Stimulated activated CD4-positive, alpha-beta T cell treated with anti-CD3 and anti-CD28 coated beads, Interleukin-4, amount 100 ng/mL, for 24 hours (primary cell): Measurements from ENCODE around the gene SLC12A4.
"Not testable (repeated sequence)": the region's sequence is repeated elsewhere in the genome, so short reads cannot be mapped to it uniquely, and the experiment has no call there.

Source experiments
- DNase-seq: peaks from one replicate; pipeline ENCODE4 v3.0.0-alpha.2; 2020

SLC12A4 gene

GRCh38 chr16:67968400-67969253, at the start of gene SLC12A4:
SLC12A4 (minus strand) TSS chr16:67968637; CDS start chr16:67968553, 84 bp downstream.
- DNase-seq: peak; percentile 86

- DNase-seq: no peak
These were observed 47.2 kb upstream of the SLC12A4 start, which contains the start of gene DPEP2NB for GRCh38 chr16:68015681-68016080. DPEP2NB (minus strand) TSS chr16:68015911; CDS start chr16:68015770, 141 bp downstream.

- no peak for DNase-seq
These were observed 45.0 kb upstream of the SLC12A4 start for GRCh38 chr16:68013440-68013839.

- DNase-seq: not testable (repeated sequence)
These were observed 41.4 kb upstream of the SLC12A4 start for GRCh38 chr16:68009872-68010271.

- DNase-seq: no peak
These were observed 40.8 kb upstream of the SLC12A4 start for GRCh38 chr16:68009157-68009735.

- peak; percentile 31 for DNase-seq
These were observed 37.4 kb upstream of the SLC12A4 start for GRCh38 chr16:68005786-68006286.

GRCh38 chr16:68005211-68005610, 36.8 kb upstream of the SLC12A4 start:
- DNase-seq: no peak

- DNase-seq: no peak
These were observed 34.6 kb upstream of the SLC12A4 start for GRCh38 chr16:68003031-68003430.

- no peak for DNase-seq
These were observed 32.0 kb upstream of the SLC12A4 start for GRCh38 chr16:68000450-68000849.

- DNase-seq: no peak
These were observed 31.5 kb upstream of the SLC12A4 start for GRCh38 chr16:67999985-68000384.

GRCh38 chr16:67998779-67999688, 30.6 kb upstream of the SLC12A4 start, which contains the start of gene DPEP2:
DPEP2 (minus strand) TSS chr16:67999484; CDS start chr16:67993212, 6,272 bp downstream.
- peak; percentile 51 for DNase-seq

GRCh38 chr16:67998231-67998778, 29.9 kb upstream of the SLC12A4 start:
- DNase-seq: not testable (repeated sequence)

GRCh38 chr16:67996666-67997065, 28.2 kb upstream of the SLC12A4 start:
- DNase-seq: no peak

GRCh38 chr16:67995423-67995822, 27.0 kb upstream of the SLC12A4 start:
- DNase-seq: peak; percentile 24

GRCh38 chr16:67994040-67994408, 25.6 kb upstream of the SLC12A4 start:
- DNase-seq: not testable (repeated sequence)

GRCh38 chr16:67993207-67994039, 25.0 kb upstream of the SLC12A4 start:
- DNase-seq: peak; percentile 82

- DNase-seq: no peak
These were observed 24.3 kb upstream of the SLC12A4 start for GRCh38 chr16:67992661-67993206.

GRCh38 chr16:67990018-67990386, 21.6 kb upstream of the SLC12A4 start:
- no peak for DNase-seq

GRCh38 chr16:67989322-67990017, 21.0 kb upstream of the SLC12A4 start:
- no peak for DNase-seq

- no peak for DNase-seq
These were observed 20.2 kb upstream of the SLC12A4 start for GRCh38 chr16:67988675-67989074.
